ENCODE results near the gene GPI. TPM values are rescaled to one million over a fixed set of nuclear protein-coding genes. Genes with fewer than 3 reads are reported as not detected.
A peak's percentile ranks its signal among the peaks of the same experiment; 100 is the strongest.

The GPI gene
- total RNA-seq, 1 experiment from 2014 or later = 201 TPM

GRCh38 chr19:34429553-34429952 lies 64.6 kb downstream of the GPI start:
- no peak for TF ChIP-seq CTCF (IDR thresholded peaks at IDR 0.05; ENCODE audit: unreplicated experiment)
- DNase-seq (ENCODE audit: unreplicated experiment) = no peak
- Mint-ChIP-seq H3K4me1 (ENCODE audit: insufficient read depth, unreplicated experiment) (peaks cover 13% of the 10 kb centered on the region), H3K36me3 (ENCODE audit: insufficient read depth, unreplicated experiment) (peaks cover 41% of the 10 kb centered on the region), H3K27ac (ENCODE audit: low read depth, unreplicated experiment) (peak overlapping the region; percentile 88), H3K4me3 (ENCODE audit: unreplicated experiment) (peak overlapping the region; percentile 88), H3K9me3 (ENCODE audit: unreplicated experiment) (no peaks in the 10 kb centered on the region), H3K27me3 (ENCODE audit: insufficient read depth, unreplicated experiment) (no peaks in the 10 kb centered on the region)
- intact Hi-C loops (cut with micrococcal nuclease) = no loop called here
- BruUV-seq (replicated peaks) = no TSS peak
- ChIA-PET POLR2A (interaction anchor here (0.9 to 2.1 kb wide), 3 partner anchors 24 to 63 kb away, joined by 3 to 10 read pairs (median 7); partner anchors contain the start of gene PDCD2L), CTCF (interaction anchor here (1.2 to 1.5 kb wide), 3 partner anchors 32 to 70 kb away, joined by 5 to 8 read pairs (median 5); no protein-coding TSS in a partner anchor)

- peak; percentile 52 for TF ChIP-seq CTCF (IDR thresholded peaks at IDR 0.05; ENCODE audit: unreplicated experiment)
- no TSS peak for BruUV-seq (replicated peaks)
- no peaks in the 10 kb centered on the region for H3K9me3 Mint-ChIP-seq (ENCODE audit: unreplicated experiment)
- peak overlapping the region; percentile 88 for H3K4me3 Mint-ChIP-seq (ENCODE audit: unreplicated experiment)
- POLR2A ChIA-PET = interaction anchor here (0.9 to 1.6 kb wide), 3 partner anchors 25 to 65 kb away, joined by 3 to 7 read pairs (median 3); no protein-coding TSS in a partner anchor
- peak overlapping the region; percentile 63 for H3K27ac Mint-ChIP-seq (ENCODE audit: low read depth, unreplicated experiment)
- DNase-seq (ENCODE audit: unreplicated experiment) = peak; percentile 70
- H3K27me3 Mint-ChIP-seq (ENCODE audit: insufficient read depth, unreplicated experiment) = no peaks in the 10 kb centered on the region
- H3K36me3 Mint-ChIP-seq (ENCODE audit: insufficient read depth, unreplicated experiment) = peaks cover 48% of the 10 kb centered on the region
- CTCF ChIA-PET = interaction anchor here (0.5 to 1.5 kb wide), 14 partner anchors 10 to 953 kb away, joined by 3 to 8 read pairs (median 3); no protein-coding TSS in a partner anchor
- intact Hi-C loops (cut with micrococcal nuclease) = no loop called here
- peaks cover 13% of the 10 kb centered on the region for H3K4me1 Mint-ChIP-seq (ENCODE audit: insufficient read depth, unreplicated experiment)
Observed at GRCh38 chr19:34430738-34431625, 66.0 kb downstream of the GPI start.

DNA sequence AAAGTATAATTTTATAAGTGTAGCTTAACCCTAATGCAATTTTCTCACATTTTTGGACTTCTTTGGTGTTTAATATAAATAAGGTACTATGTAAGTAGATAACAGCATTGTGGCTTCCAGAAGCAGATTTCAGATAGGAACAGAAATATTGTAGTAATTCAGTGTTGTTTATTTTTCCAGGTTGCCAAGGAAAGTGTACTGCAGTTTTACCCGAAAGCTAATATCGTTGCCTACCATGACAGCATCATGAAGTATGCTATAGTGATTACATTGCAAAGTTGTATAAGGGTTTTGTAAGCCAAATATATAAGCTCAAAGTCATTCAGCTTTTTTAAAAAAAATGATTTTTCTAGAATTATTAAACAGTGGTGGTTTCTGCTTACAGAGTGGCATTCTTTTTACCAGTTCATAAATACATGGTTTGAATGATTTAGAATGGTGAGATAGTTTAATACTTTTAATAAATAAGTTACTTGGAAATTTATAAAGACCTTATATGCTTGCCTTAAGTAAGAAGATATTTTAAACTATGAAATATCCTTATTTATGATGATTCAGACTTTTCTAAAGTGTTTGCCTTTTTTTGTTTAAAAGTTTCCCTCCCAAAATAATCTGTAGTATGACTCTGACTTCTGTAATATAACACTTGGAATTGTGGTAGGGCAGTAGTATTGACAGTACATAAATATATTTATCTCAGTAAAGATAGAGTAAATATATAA lies 66.8 kb downstream of the GPI start:
- POLR2A ChIA-PET = interaction anchor here (0.7 to 0.9 kb wide), 3 partner anchors 9 to 26 kb away, joined by 3 read pairs; no protein-coding TSS in a partner anchor

More for the DNA sequence above, 66.8 kb downstream of the GPI start:
- H3K27ac Mint-ChIP-seq (ENCODE audit: low read depth, unreplicated experiment) = no peak overlapping the region
- no peak for TF ChIP-seq CTCF (IDR thresholded peaks at IDR 0.05; ENCODE audit: unreplicated experiment)
- peaks cover 13% of the 10 kb centered on the region for H3K4me1 Mint-ChIP-seq (ENCODE audit: insufficient read depth, unreplicated experiment)
- no peak overlapping the region for H3K4me3 Mint-ChIP-seq (ENCODE audit: unreplicated experiment)
- DNase-seq (ENCODE audit: unreplicated experiment) = no peak
- CTCF ChIA-PET = interaction anchor here (0.6 to 1.2 kb wide), 7 partner anchors 9 to 952 kb away, joined by 3 to 4 read pairs (median 3); no protein-coding TSS in a partner anchor
- peaks cover 50% of the 10 kb centered on the region for H3K36me3 Mint-ChIP-seq (ENCODE audit: insufficient read depth, unreplicated experiment)
- intact Hi-C loops (cut with micrococcal nuclease) = no loop called here
- BruUV-seq (replicated peaks) = no TSS peak
- H3K9me3 Mint-ChIP-seq (ENCODE audit: unreplicated experiment) = no peaks in the 10 kb centered on the region
- no peaks in the 10 kb centered on the region for H3K27me3 Mint-ChIP-seq (ENCODE audit: insufficient read depth, unreplicated experiment)

Data from MCF 10A (cell line).